H9 (cell line): ENCODE results near the gene GNRHR. TPM values are rescaled to one million over a fixed set of nuclear protein-coding genes. Genes with fewer than 3 reads are reported as not detected.

Experiments used
- DNase-seq: peaks from one replicate; pipeline ENCODE4 v3.0.0-alpha.2; 2017
- H2AFZ ChIP-seq: one replicate; pipeline ENCODE4 v1.6.1; 2013; ENCODE audit warnings: mild to moderate bottlenecking, low read length, control low read depth, moderate library complexity
- H2AK5ac ChIP-seq: 2 replicates; pipeline ENCODE4 v1.6.1; 2013; ENCODE audit warnings: low read length, control low read depth, mixed read lengths; ENCODE audit not compliant: insufficient read length
- H2BK120ac ChIP-seq: one replicate; pipeline ENCODE4 v1.6.1; 2013; ENCODE audit warnings: low read depth, mild to moderate bottlenecking, low read length, control low read depth, inconsistent platforms; ENCODE audit not compliant: poor library complexity, severe bottlenecking
- H2BK12ac ChIP-seq: 2 replicates; pipeline ENCODE4 v1.6.1; 2013; ENCODE audit warnings: low read length, control low read depth, mixed read lengths, low read depth; ENCODE audit not compliant: insufficient read length
- H2BK15ac ChIP-seq: 2 replicates; pipeline ENCODE4 v1.6.1; 2013; ENCODE audit warnings: low read depth, low read length, control low read depth
- H2BK20ac ChIP-seq: one replicate; pipeline ENCODE4 v1.6.1; 2013; ENCODE audit warnings: low read depth, mild to moderate bottlenecking, low read length, control low read depth, inconsistent platforms; ENCODE audit not compliant: poor library complexity, severe bottlenecking
- H2BK5ac ChIP-seq: 2 replicates; pipeline ENCODE4 v1.6.1; 2013; ENCODE audit warnings: low read length, control low read depth, mixed read lengths; ENCODE audit not compliant: insufficient read length
- H3K14ac ChIP-seq: 2 replicates; pipeline ENCODE4 v1.6.1; 2013; ENCODE audit warnings: low read length, control low read depth; ENCODE audit not compliant: insufficient read depth
- H3K18ac ChIP-seq: 2 replicates; pipeline ENCODE4 v1.6.1; 2013; ENCODE audit warnings: low read depth, mild to moderate bottlenecking, mixed read lengths, low read length, control low read depth; ENCODE audit not compliant: insufficient read length
- H3K23ac ChIP-seq: 2 replicates; pipeline ENCODE4 v1.6.1; 2013; ENCODE audit warnings: low read length, control low read depth, mixed read lengths, low read depth; ENCODE audit not compliant: insufficient read length
- H3K23me2 ChIP-seq: 2 replicates; pipeline ENCODE4 v1.6.1; 2013; ENCODE audit warnings: low read depth, mild to moderate bottlenecking, mixed read lengths, low read length, control low read depth; ENCODE audit not compliant: insufficient read length, poor library complexity, severe bottlenecking
- H3K27ac ChIP-seq: 2 replicates; pipeline ENCODE4 v1.5.1; 2013; ENCODE audit warnings: low read length, control low read depth, mixed read lengths, low read depth; ENCODE audit not compliant: insufficient read length
- H3K27me3 ChIP-seq: 2 replicates; pipeline ENCODE4 v1.6.1; 2013; ENCODE audit warnings: low read length, control low read depth, inconsistent platforms; ENCODE audit not compliant: insufficient read depth
- H3K4ac ChIP-seq: 2 replicates; pipeline ENCODE4 v1.6.1; 2013; ENCODE audit warnings: low read depth, mild to moderate bottlenecking, control low read depth, inconsistent platforms, low read length, moderate library complexity
- H3K4me1 ChIP-seq: 2 replicates; pipeline ENCODE4 v1.6.1; 2013; ENCODE audit warnings: low read length, control low read depth, inconsistent platforms; ENCODE audit not compliant: insufficient read depth
- H3K4me2 ChIP-seq: 2 replicates; pipeline ENCODE4 v1.6.1; 2013; ENCODE audit warnings: low read length, control low read depth, mixed read lengths; ENCODE audit not compliant: insufficient read length, insufficient read depth
- H3K56ac ChIP-seq: 2 replicates; pipeline ENCODE4 v1.6.1; 2013; ENCODE audit warnings: low read depth, mild to moderate bottlenecking, mixed read lengths, low read length, control low read depth; ENCODE audit not compliant: insufficient read length
- H3K79me1 ChIP-seq: 2 replicates; pipeline ENCODE4 v1.6.1; 2013; ENCODE audit warnings: low read depth, mild to moderate bottlenecking, moderate library complexity, low read length, control low read depth, inconsistent platforms; ENCODE audit not compliant: insufficient read depth, poor library complexity, severe bottlenecking
- H3K79me2 ChIP-seq: 2 replicates; pipeline ENCODE4 v1.6.1; 2013; ENCODE audit warnings: low read length, control low read depth, inconsistent platforms; ENCODE audit not compliant: insufficient read depth
- H3K9ac ChIP-seq: 2 replicates; pipeline ENCODE4 v1.6.1; 2013; ENCODE audit warnings: low read length, control low read depth, mixed read lengths; ENCODE audit not compliant: insufficient read length; ENCODE audit errors: extremely low read depth
- H3K9me3 ChIP-seq: one replicate; pipeline ENCODE4 v1.6.1; 2013; ENCODE audit warnings: low read depth, low read length, inconsistent platforms; ENCODE audit not compliant: control insufficient read depth
- H3T11ph ChIP-seq: one replicate; pipeline ENCODE4 v1.6.1; 2013; ENCODE audit warnings: mild to moderate bottlenecking, low read length, control low read depth, inconsistent platforms
- H4K20me1 ChIP-seq: one replicate; pipeline ENCODE4 v1.6.1; 2013; ENCODE audit not compliant: control insufficient read depth, insufficient read length, insufficient read depth
- H4K5ac ChIP-seq: 2 replicates; pipeline ENCODE4 v1.6.1; 2013; ENCODE audit warnings: low read depth, mild to moderate bottlenecking, mixed read lengths, low read length, control low read depth; ENCODE audit not compliant: insufficient read length
- H4K8ac ChIP-seq: replicated peaks from 2 replicates; pipeline ENCODE4 v1.6.1; 2013; ENCODE audit warnings: low read length, control low read depth, mixed read lengths, low read depth; ENCODE audit not compliant: insufficient read length
- H4K91ac ChIP-seq: 2 replicates; pipeline ENCODE4 v1.6.1; 2013; ENCODE audit warnings: low read depth, mild to moderate bottlenecking, moderate library complexity, mixed read lengths, low read length, control low read depth; ENCODE audit not compliant: insufficient read length
- H3K27ac Mint-ChIP-seq, 3 experiments: 2 replicates in 2 of 3; 3 replicates in 1 of 3; pipeline ENCODE4 v1.8.0; 2020 to 2021; ENCODE audit warnings: mixed read lengths in 3 of 3, mild to moderate bottlenecking in 1 of 3, moderate library complexity in 1 of 3
- H3K27me3 Mint-ChIP-seq: 2 replicates; pipeline ENCODE4 v1.8.0; 2021; ENCODE audit warnings: low read depth, mild to moderate bottlenecking, moderate library complexity, mixed read lengths
- H3K36me3 Mint-ChIP-seq, 3 experiments: 2 replicates in 2 of 3; 3 replicates in 1 of 3; pipeline ENCODE4 v1.8.0; 2020 to 2021; ENCODE audit warnings: low read depth in 3 of 3, mixed read lengths in 3 of 3; ENCODE audit not compliant: insufficient read depth in 1 of 3
- H3K4me1 Mint-ChIP-seq, 2 experiments: 2 replicates each; pipeline ENCODE4 v1.8.0; 2020; ENCODE audit warnings: mixed read lengths in 2 of 2
- H3K4me3 Mint-ChIP-seq, 2 experiments: 2 replicates in 1 of 2; 3 replicates in 1 of 2; pipeline ENCODE4 v1.8.0; 2020 to 2021; ENCODE audit warnings: mild to moderate bottlenecking in 2 of 2, mixed read lengths in 2 of 2, moderate library complexity in 1 of 2
- H3K9me3 Mint-ChIP-seq, 2 experiments: 2 replicates in 1 of 2; 3 replicates in 1 of 2; pipeline ENCODE4 v1.8.0; 2020; ENCODE audit warnings: mild to moderate bottlenecking in 2 of 2, mixed read lengths in 2 of 2, moderate library complexity in 1 of 2
- WGBS: extraction: QIAGEN DNeasy Blood & Tissue Kit; methylation state at CpG from one replicate; pipeline ENCODE4 v1.1.7; 2013; ENCODE audit warnings: missing lambda C conversion rate, low lambda C conversion rate, mixed read lengths; ENCODE audit not compliant: insufficient read length; ENCODE audit errors: extremely low coverage; 5-methylcytosine and 5-hydroxymethylcytosine counted together
- total RNA-seq: library from RNA; stranded (reverse); gene quantifications from 2 replicates; pipeline ENCODE4 v1.2.1, GENCODE V29; 2021
- TF ChIP-seq, protein P1 (sequence below): fragments of 200-600 bp; sonication (generic); conservative IDR thresholded peaks from 3 replicates; pipeline ENCODE4 v1.8.0; 2021; ENCODE audit warnings: antibody characterized with exemption, mild to moderate bottlenecking

Gene GNRHR
- total RNA-seq, 1 experiment from 2014 or later, result not detected

- H2BK120ac ChIP-seq, result no peak overlapping the region
- H4K20me1 ChIP-seq, result no peaks in the 10 kb centered on the region
- H3K27me3 ChIP-seq, result no peaks in the 10 kb centered on the region
- Mint-ChIP-seq H3K36me3 (peaks cover 5 to 33% (median 29%) of the 10 kb centered on the region in 3 experiments; a peak in 6 of 7 replicates), H3K4me3 (no peak overlapping the region), H3K4me1 (peaks cover 2% of the 10 kb centered on the region in 2 experiments), H3K27me3 (no peaks in the 10 kb centered on the region), H3K27ac (no peak overlapping the region), H3K9me3 (no peaks in the 10 kb centered on the region)
- peaks cover 5% of the 10 kb centered on the region for H3K79me1 ChIP-seq
- no peak overlapping the region for H2BK15ac ChIP-seq
- WGBS, result no CpG with 5 or more reads among the region's 3 CpGs
- H2BK12ac ChIP-seq, result no peak overlapping the region
- H3K4me1 ChIP-seq, result no peaks in the 10 kb centered on the region
- TF ChIP-seq, protein P1, sequence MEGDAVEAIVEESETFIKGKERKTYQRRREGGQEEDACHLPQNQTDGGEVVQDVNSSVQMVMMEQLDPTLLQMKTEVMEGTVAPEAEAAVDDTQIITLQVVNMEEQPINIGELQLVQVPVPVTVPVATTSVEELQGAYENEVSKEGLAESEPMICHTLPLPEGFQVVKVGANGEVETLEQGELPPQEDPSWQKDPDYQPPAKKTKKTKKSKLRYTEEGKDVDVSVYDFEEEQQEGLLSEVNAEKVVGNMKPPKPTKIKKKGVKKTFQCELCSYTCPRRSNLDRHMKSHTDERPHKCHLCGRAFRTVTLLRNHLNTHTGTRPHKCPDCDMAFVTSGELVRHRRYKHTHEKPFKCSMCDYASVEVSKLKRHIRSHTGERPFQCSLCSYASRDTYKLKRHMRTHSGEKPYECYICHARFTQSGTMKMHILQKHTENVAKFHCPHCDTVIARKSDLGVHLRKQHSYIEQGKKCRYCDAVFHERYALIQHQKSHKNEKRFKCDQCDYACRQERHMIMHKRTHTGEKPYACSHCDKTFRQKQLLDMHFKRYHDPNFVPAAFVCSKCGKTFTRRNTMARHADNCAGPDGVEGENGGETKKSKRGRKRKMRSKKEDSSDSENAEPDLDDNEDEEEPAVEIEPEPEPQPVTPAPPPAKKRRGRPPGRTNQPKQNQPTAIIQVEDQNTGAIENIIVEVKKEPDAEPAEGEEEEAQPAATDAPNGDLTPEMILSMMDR, result no peak
- H3K9ac ChIP-seq, result no peak overlapping the region
- no peak overlapping the region for H3K27ac ChIP-seq
- no peaks in the 10 kb centered on the region for H3K23me2 ChIP-seq
- H3K14ac ChIP-seq, result no peak overlapping the region
- no peaks in the 10 kb centered on the region for H3K9me3 ChIP-seq
- no peak overlapping the region for H3K4ac ChIP-seq
- H2BK20ac ChIP-seq, result no peak overlapping the region
- no peak overlapping the region for H4K91ac ChIP-seq
- H3K56ac ChIP-seq, result no peak overlapping the region
- no peak overlapping the region for H3K23ac ChIP-seq
- H3T11ph ChIP-seq, result no peak overlapping the region
- no peak overlapping the region for H4K5ac ChIP-seq
- no peak overlapping the region for H2BK5ac ChIP-seq
- peaks cover 13% of the 10 kb centered on the region; the same call in 1 of the 2 replicates for H3K79me2 ChIP-seq
- no peak overlapping the region for H3K4me2 ChIP-seq
- H4K8ac ChIP-seq, result no peak overlapping the region
- H3K18ac ChIP-seq, result no peak overlapping the region
- H2AK5ac ChIP-seq, result no peak overlapping the region
- no peak overlapping the region for H2AFZ ChIP-seq
- no peak for DNase-seq
Measured at GRCh38 chr4:67694662-67695061, 59.5 kb downstream of the GNRHR start.
